Measurements from ENCODE around the gene ZMAT3.

The ZMAT3 gene, protein sequence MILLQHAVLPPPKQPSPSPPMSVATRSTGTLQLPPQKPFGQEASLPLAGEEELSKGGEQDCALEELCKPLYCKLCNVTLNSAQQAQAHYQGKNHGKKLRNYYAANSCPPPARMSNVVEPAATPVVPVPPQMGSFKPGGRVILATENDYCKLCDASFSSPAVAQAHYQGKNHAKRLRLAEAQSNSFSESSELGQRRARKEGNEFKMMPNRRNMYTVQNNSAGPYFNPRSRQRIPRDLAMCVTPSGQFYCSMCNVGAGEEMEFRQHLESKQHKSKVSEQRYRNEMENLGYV

DNA sequence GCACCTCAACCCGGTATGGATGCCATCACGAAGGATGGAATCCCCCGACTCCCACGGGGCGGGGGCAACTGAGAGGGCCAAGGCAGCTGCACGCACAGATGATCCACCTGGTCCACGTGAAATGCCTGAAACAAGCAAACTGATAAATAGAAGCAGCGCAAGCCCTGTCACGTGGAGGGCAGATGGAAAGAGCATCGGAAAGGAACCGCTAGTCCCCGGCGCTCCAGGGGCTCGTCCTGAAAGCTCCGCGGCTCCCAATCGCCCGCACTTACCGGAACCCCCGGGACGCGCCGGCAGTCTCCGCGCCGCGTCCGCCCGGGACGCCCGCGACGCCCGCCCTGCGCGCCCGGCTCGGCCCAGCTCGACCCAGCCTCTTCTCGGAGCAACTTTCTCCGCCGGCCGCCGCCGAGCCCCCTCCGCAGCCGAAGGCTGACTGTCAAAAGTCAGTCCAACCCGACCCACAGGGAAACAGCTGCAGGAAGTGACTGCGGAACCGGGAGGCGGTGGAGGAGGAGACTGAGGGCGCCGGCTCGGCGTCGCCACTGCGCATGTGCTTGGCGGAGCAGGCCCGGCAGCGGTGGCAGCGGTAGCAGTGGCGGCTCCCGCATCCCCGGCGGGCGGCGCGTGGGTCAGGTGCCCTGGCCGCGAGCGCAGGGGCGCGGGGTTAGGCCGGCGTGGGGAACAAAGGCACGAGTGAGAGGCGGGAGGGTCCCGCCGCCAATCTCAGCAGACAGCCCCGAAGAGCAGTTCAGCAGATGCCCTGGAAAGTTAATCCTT, at the start of gene ZMAT3:
ZMAT3 (minus strand) TSS at position 487 of the 777 bp plus-strand sequence. CDS start 4,057 bp downstream, outside the sequence.
- DNase-seq (ENCODE audit: low read depth): peak; percentile 85

DNA sequence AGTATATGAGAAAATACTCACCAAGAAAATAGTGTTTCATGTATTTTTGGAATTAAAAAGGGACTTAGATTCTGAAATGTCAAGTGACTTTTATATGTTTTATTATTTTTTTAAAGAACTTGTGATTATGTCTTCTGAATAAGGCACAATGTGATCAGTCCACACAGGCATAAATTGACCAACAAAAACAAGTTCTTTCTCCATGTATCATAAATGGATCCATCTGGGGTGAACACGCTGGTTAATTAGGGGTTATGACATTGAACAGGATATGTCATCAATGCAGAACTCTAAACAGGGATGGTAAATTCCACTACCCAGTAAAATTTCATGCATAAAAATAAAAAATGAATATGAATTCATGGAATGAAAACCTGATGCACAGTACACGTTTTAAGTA, 45.2 kb upstream of the ZMAT3 start:
- DNase-seq (ENCODE audit: low read depth): no peak

DNA sequence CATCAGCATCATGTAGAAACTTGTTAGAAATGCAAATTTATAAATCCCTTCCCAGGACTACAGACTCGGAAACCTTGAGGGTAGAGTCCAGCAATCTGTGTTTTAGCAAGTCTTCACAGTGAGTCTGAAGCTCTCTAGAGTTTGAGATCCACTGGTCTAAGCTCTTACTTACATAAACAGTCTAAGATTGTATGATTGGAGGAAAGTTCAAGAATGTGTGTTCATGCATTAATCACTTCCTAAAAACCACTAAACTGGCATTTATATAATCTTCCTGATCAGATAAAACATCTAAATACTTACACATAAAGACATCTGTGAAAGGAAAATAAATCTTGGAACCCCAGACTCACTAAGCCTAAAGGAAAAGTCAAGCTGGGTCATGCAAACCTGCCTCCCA, 43.8 kb upstream of the ZMAT3 start:
- peak; percentile 87 for DNase-seq (ENCODE audit: low read depth)

DNA sequence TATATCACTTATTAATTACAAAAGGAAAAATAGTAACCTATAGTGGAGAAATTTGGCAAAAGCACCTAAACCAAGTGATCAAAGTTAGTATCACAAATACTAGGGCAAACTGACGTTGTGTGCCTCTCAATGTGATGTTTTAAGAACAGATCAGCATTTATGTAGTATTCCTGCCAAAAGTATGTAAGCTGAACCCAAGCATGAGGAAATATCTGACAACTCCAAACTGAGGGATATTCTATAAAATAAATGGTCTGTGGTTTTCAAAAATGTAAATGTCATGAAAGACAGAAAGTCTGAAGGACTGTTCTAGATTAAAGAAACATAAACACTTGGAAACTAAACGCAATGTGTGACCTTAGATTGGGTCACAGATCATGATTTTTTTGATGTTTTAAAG, 42.3 kb upstream of the ZMAT3 start:
- peak; percentile 82 for DNase-seq (ENCODE audit: low read depth)

DNA sequence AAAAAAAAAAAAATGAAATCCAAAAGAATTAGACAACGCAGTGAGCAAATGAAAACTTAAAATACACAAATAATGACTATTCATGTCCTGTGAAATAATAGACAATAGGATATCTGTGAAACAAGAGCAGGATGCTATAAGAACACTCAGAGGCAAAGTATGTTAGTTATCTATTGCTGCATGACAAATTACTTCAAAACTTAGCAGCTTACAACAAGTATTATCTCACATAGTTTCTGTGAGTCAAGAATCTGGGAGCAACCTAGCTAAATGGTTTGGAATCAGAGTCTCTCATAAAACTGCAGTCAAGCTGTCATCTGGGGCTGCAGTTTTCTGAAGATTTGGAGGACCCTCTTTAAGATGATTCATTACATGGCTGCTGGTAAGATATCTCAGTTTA, 36.5 kb upstream of the ZMAT3 start:
- DNase-seq (ENCODE audit: low read depth): peak; percentile 88

DNA sequence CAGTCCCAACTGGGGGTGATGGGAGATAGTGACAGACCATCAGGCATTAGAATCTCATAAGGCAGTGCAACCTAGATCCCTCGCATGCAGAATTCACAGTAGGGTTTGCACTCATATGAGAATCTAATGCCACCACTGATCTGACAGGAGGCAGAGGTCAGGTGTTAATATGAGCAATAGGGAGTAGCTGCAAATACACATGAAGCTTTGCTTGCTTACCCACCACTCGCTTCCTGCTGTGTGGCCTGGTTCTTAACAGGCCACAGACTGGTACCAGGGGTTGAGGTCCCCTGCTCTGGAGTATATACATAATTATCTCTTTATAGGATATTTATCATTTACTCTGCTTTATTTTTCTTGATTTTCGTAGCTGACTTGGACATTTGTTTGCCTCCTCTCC, 36.0 kb upstream of the ZMAT3 start:
- no peak for DNase-seq (ENCODE audit: low read depth)

DNA sequence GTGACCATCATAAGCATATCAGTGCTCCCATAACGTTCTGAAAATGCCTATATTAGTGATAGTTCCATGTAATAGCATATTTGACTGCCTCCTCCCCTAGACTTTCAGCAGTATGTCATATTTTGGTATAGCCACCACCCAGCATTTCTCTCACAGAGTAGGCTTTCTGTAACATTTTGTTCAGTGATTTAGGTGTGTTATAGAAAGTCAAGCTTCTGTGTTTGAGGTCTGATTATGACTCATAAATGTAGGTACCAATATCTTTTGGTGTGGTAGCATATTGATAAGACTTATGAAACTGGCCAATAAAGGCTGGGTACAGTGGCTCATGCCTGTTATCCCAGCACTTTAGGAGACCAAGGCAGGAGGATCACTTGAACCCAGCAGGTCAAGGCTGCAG, 34.3 kb upstream of the ZMAT3 start:
- DNase-seq (ENCODE audit: low read depth): no peak

DNA sequence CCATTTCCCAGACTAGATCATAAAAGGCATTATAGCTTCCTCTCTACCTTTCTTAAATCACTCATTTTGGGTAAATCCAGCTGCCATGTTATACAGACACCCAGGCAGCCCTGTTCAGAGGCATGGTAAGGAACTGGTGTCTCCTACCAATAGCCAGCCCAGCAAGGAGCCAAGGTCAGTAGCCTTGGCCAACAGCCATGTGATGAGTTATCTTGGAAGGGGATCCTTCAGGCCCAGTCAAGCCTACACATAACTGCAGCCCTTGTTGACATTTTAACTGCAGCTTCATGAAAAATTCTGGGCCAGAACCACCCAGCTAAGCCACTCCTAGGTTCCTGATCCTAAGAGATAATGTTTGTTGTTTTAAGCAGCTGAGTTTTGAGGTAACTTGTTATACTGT, 29.0 kb upstream of the ZMAT3 start:
- peak; percentile 68 for DNase-seq (ENCODE audit: low read depth)

DNA sequence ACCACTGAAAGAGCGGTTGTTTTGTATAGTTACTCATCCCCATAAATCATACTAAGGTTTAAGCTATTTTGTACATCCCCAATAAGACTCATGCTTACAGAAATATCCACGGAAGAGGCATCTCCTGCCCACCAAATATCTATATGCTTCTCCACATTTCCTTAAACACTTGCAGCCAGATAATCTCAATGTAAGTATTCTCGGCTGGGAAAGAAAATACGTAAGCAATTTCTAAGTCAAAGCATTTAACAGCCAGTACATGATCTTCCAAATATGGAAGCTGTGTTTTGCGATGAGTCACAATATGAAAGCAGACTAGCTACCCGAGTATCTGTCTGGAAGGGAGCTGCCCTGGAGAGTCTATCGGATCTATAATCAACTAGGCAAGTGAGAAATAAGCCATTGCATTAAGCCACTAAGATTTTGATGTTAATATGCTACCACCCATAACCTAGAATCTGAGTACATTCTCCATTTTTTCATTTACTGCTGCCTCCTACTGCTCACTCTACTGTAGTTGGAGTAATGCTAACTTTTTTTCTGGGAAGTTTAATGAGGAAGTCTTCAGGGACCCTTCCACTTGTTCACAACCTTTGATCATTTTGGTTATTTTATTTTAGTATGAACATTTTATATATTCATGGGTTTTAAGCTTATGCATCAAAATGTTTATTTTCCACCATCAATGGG, 26.9 kb upstream of the ZMAT3 start:
- peak; percentile 79 for DNase-seq (ENCODE audit: low read depth)

DNA sequence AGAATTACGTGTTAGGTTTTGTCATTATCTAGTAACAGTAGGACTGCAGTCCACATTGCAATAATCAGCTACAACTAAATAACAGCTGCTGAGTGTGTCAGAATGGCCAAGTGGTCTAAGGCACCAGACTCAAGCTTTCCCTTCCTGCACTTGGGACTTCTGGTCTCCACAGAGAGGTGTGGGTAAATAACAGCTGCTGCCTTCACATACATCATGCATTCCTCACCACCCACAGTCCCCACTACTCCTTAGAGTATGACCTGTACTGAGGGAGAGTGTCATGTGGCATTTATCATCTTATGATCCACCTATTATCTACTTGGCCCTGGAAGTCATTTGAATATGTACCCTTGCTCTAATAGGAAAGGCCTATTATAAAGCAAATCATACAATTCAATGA, 22.2 kb upstream of the ZMAT3 start:
- peak; percentile 74 for DNase-seq (ENCODE audit: low read depth)

DNA sequence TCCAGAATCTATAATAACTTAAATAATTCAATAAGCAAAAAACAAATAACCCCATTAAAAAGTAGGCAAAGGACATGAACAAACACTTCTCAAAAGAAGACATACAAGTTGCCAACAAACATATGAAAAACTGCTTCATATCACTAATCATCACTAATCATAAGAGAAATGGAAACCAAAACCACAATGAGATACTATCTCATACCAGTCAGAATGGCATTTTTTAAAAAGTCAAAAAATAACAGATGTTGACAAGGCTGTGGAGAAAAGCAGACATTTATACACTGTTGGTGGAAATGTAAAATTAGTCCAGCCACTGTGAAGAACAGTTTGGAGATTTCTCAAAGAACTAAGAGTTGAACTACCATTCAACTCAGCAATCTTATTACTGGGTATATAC, 19.5 kb upstream of the ZMAT3 start:
- no peak for DNase-seq (ENCODE audit: low read depth)

DNA sequence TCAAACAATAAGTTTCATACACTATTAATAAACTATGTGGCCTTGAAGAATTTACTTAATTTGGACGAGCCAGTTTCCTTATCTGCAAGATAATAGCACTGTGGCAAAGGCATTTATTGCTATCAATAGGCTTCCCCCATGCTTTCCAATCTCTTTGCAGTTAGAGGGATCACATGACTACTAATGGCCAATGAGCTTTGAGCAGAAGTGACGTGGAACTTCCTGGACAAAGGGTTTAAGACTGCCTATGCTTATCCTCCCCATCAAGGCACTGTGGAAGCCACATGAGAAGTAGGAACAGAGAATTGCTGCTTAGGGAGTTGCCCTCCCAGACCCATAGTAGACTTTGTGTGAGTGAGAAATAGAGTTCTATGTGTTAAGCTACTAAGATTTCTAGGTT, 16.7 kb upstream of the ZMAT3 start:
- DNase-seq (ENCODE audit: low read depth): no peak

DNA sequence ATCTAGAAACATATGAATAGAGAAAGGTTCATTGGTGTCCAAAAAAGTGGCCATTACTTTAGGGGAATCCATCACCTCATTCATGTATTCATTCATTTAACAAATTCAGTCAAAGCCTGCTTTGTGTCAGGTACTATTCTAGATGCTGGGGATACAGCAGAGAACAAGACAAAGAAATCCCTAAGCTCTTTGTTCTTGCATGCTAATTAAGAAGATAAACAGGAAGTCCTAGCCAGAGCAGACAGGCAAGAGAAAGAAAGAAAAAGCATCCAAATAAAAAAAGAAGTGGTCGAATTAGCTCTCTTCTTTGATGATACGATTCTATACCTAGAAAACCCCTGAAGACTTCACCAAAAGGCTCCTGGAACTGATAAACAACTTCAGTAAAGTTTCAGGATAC, 12.4 kb upstream of the ZMAT3 start:
- DNase-seq (ENCODE audit: low read depth): no peak

DNA sequence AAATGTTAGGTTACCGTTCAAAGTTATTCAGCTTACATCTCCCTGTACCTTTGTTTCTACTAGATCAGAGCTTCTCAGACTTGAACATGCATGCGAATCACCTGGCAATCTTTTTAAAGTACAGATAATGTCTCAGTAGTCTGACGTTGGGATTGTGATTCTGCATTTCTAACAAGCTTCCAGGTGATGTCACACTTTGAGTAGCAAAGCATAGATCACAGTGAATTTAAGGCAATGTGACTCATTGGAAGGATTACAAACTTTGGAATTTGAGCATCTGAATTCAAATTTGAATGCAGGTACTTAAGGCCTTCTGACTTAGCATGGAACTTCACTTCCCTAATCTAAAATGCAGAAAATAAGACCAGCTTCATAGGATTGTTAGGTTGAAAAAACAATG, 10.8 kb upstream of the ZMAT3 start:
- peak; percentile 40 for DNase-seq (ENCODE audit: low read depth)

DNA sequence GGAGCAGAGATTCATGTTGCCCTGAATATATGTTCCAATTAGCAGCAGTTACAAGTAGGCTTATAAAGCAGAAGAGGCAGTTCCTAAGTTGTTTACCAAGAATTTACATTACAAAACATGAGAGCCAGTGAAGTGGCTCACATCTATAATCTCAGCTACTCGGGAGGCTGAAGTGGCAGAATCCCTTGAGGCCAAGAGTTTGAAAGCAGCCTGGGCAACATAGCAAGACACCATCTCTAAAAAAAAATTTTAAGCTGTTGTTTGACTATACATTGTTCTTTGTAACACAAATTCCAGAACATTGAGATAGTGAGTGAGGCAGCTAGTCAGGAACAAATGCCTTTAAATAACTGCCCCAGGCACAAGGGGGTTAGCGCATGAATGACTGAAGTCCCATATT, 10.3 kb upstream of the ZMAT3 start:
- no peak for DNase-seq (ENCODE audit: low read depth)

DNA sequence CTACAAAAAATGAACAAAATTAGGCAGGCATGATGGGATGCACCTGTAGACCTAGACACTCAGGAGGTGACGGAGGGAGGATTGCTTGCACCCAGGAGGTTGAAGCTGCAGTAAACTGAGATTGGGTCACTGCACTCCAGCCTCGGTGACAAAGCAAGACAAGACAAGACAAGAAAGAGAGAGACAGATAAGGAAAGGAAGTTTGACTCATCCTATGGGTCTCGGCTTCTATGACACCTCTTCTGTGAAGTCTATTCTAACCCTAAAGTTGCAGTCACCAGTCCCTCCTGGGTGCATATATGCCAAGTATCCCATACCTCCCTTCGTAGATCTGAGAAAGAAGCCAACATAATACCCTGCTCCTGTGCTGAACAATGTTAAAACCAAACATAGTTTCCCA, 7.9 kb upstream of the ZMAT3 start:
- no peak for DNase-seq (ENCODE audit: low read depth)

DNA sequence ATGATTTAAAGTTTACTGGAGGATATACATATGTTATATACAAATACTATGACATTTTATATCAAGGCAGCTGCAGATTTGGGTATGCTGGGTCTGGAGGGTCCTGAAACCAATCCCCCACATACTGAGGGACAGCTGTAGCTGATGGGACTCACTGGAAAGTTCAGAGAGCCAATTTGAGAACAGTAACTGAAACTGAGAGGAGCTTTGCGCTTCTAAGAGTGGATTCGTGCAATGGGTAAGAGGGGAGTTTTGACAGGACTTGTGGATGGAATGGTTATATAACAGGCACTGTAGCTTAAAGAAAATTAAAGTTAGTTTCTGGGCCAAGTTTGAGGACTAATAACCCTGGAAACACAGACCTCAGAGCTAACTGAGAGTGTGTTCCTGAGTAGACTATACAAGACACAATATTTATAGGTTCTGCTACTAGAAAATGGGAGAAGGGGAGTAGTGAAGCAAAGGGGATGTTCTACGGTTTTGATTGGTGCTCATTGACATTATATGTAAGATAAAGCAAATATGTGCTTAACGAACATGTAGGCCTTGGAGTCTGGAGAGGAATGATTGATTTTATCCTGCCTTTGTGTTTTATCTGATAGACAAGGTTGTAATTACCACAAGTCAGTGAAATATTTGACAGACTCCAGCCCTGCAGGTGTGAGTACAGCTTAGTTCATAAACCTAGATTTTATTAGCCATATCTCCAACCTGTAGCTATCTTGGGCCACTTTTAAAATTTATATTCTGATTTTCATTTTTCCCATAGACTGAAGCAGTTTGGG, 4.8 kb upstream of the ZMAT3 start:
- no peak for DNase-seq (ENCODE audit: low read depth)

DNA sequence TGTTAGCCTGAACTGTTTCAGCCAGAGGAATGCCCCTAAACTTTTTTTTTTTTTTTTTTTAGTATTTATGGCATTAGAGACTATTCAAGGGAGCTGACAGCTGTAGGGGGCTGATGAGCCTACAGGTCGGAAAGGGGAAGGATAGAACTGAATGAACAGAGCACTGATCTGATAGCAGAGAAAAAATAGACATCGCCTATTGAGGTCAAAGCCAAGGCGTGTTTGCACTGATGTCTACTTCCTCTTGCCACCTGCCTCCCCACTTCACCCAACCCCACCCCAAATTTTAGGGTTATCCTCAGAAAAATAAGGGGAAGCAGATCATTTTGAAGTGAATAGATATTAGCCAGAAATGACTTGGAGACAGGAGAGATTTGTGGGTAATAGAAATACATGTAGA, 3.0 kb upstream of the ZMAT3 start:
- DNase-seq (ENCODE audit: low read depth): no peak

DNA sequence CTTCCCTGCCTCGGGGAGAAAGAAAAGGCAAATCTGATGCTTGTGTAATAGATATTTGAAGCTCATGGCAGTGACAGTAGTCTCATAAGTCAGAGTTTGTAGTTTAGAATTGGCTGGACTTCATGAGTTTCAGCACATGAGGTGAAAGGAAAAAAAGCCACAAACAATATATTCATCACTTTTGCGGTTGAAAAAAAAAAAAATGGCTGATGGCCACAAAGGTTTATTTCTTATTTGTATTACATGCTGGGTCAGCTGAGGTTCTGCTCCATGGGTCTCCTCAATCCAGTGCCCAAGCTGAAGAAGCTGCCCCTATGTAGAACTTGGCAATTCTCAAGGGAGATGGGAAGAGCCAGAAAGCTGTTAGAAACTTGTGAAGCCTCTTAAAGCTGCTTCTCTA, 2.2 kb upstream of the ZMAT3 start:
- no peak for DNase-seq (ENCODE audit: low read depth)

DNA sequence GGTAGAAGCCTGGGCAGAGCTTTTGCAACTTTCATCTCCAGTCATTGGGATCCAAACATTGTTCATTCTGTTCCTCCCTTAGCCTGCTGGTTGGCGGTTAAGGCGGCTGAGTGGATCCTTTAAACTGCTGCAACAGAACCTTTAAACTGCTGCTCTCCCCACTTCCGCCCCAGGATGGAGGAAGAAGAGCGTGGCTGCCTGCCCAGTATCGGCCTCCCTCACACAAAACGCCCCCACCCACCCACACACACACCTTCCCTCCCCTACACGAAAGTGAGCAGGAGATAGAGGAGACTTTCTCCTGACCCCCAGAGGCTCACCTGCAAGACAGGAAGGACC, 460 bp upstream of the ZMAT3 start:
- DNase-seq (ENCODE audit: low read depth): peak; percentile 32

DNA sequence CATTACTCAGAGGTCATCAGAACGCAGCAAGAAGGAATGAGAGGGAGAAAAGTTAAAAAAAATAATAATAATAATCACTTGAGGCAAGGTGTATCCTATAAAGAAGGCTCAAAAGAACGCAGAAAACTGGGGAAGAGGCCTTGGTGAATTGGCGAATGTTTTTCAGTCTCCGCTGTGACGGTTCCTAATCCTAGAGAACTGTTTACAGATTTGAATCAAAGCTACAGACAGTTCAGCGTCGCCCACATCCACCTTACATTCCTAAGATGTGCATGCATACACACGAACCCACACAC, 634 bp downstream of the ZMAT3 start:
- DNase-seq (ENCODE audit: low read depth): no peak

DNA sequence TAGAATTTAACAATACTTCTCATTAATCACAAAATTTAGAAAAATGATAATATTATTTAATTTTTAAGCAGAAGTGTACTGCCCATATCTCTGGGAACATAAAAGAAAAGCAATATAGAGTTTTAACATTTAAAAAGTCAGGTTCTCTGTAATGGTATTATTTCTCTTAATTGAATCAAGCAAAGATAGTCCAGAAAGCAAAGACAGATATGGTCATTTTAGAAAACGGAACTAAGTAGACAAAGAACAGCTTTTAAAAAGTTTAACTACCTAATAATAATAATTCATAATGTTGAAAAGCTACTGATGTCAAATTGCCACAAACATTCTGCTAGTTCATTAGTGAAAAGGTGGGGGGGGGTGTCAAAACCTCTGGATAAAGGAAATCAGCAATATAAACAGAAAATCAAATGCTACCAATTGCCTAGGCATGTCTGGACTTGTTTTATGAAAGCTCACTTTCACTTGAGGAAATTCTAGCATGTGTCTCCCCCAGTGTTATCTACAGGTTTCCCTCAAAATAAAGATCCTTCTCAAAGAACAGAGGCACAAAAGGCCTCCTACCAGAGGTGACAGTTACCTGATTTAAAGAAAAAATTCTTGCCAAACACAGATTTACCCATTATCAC, 1.7 kb downstream of the ZMAT3 start:
- DNase-seq (ENCODE audit: low read depth): peak; percentile 58
